ENCODE data around the gene KTN1. TPM values are rescaled to one million over a fixed set of nuclear protein-coding genes. Genes with fewer than 3 reads are reported as not detected.

The KTN1 gene
- total RNA-seq, 1 donor from 2014 or later: 138 TPM

- Mint-ChIP-seq H3K4me3 (ENCODE audit: unreplicated experiment) (no peak overlapping the region), H3K36me3 (ENCODE audit: unreplicated experiment) (peaks cover 49% of the 10 kb centered on the region), H3K27me3 (ENCODE audit: unreplicated experiment) (no peaks in the 10 kb centered on the region), H3K4me1 (ENCODE audit: unreplicated experiment) (no peaks in the 10 kb centered on the region), H3K27ac (ENCODE audit: unreplicated experiment) (no peak overlapping the region), H3K9me3 (ENCODE audit: unreplicated experiment) (no peaks in the 10 kb centered on the region)
- TF ChIP-seq CTCF (IDR thresholded peaks at IDR 0.05): no peak
- DNase-seq (ENCODE audit: extremely low spot score, unreplicated experiment): no peak
Measured at GRCh38 chr14:55684956-55685584, 105.1 kb downstream of the KTN1 start.

GRCh38 chr14:55686713-55687112 is 106.7 kb downstream of the KTN1 start:
- no peak overlapping the region for H3K4me3 Mint-ChIP-seq (ENCODE audit: unreplicated experiment)
- H3K36me3 Mint-ChIP-seq (ENCODE audit: unreplicated experiment): peaks cover 50% of the 10 kb centered on the region
- TF ChIP-seq CTCF (IDR thresholded peaks at IDR 0.05): no peak
- no peak for DNase-seq (ENCODE audit: extremely low spot score, unreplicated experiment)
- no peaks in the 10 kb centered on the region for H3K27me3 Mint-ChIP-seq (ENCODE audit: unreplicated experiment)
- no peak overlapping the region for H3K27ac Mint-ChIP-seq (ENCODE audit: unreplicated experiment)
- H3K4me1 Mint-ChIP-seq (ENCODE audit: unreplicated experiment): no peaks in the 10 kb centered on the region
- no peaks in the 10 kb centered on the region for H3K9me3 Mint-ChIP-seq (ENCODE audit: unreplicated experiment)

GRCh38 chr14:55688566-55688965 is 108.6 kb downstream of the KTN1 start:
- DNase-seq (ENCODE audit: extremely low spot score, unreplicated experiment): no peak
- Mint-ChIP-seq H3K4me1 (ENCODE audit: unreplicated experiment) (no peaks in the 10 kb centered on the region), H3K27me3 (ENCODE audit: unreplicated experiment) (no peaks in the 10 kb centered on the region), H3K9me3 (ENCODE audit: unreplicated experiment) (no peaks in the 10 kb centered on the region), H3K27ac (ENCODE audit: unreplicated experiment) (no peak overlapping the region), H3K4me3 (ENCODE audit: unreplicated experiment) (no peak overlapping the region), H3K36me3 (ENCODE audit: unreplicated experiment) (peaks cover 42% of the 10 kb centered on the region)
- TF ChIP-seq CTCF (IDR thresholded peaks at IDR 0.05): no peak

- H3K27me3 Mint-ChIP-seq (ENCODE audit: unreplicated experiment): no peaks in the 10 kb centered on the region
- H3K36me3 Mint-ChIP-seq (ENCODE audit: unreplicated experiment): peaks cover 34% of the 10 kb centered on the region
- no peak overlapping the region for H3K27ac Mint-ChIP-seq (ENCODE audit: unreplicated experiment)
- H3K4me1 Mint-ChIP-seq (ENCODE audit: unreplicated experiment): no peaks in the 10 kb centered on the region
- no peak for DNase-seq (ENCODE audit: extremely low spot score, unreplicated experiment)
- H3K9me3 Mint-ChIP-seq (ENCODE audit: unreplicated experiment): no peaks in the 10 kb centered on the region
- TF ChIP-seq CTCF (IDR thresholded peaks at IDR 0.05): no peak
- H3K4me3 Mint-ChIP-seq (ENCODE audit: unreplicated experiment): no peak overlapping the region
Measured at GRCh38 chr14:55689981-55690871, 110.2 kb downstream of the KTN1 start.

- H3K4me1 Mint-ChIP-seq (ENCODE audit: unreplicated experiment): no peaks in the 10 kb centered on the region
- no peak for DNase-seq (ENCODE audit: extremely low spot score, unreplicated experiment)
- no peak overlapping the region for H3K27ac Mint-ChIP-seq (ENCODE audit: unreplicated experiment)
- H3K27me3 Mint-ChIP-seq (ENCODE audit: unreplicated experiment): no peaks in the 10 kb centered on the region
- H3K4me3 Mint-ChIP-seq (ENCODE audit: unreplicated experiment): no peak overlapping the region
- peaks cover 23% of the 10 kb centered on the region for H3K36me3 Mint-ChIP-seq (ENCODE audit: unreplicated experiment)
- no peak for TF ChIP-seq CTCF (IDR thresholded peaks at IDR 0.05)
- H3K9me3 Mint-ChIP-seq (ENCODE audit: unreplicated experiment): no peaks in the 10 kb centered on the region
Measured at GRCh38 chr14:55691659-55692058, 111.7 kb downstream of the KTN1 start.
